ENCODE data around the gene NFX1.
A peak's percentile ranks its signal among the peaks of the same experiment; 100 is the strongest.

The NFX1 gene

DNA sequence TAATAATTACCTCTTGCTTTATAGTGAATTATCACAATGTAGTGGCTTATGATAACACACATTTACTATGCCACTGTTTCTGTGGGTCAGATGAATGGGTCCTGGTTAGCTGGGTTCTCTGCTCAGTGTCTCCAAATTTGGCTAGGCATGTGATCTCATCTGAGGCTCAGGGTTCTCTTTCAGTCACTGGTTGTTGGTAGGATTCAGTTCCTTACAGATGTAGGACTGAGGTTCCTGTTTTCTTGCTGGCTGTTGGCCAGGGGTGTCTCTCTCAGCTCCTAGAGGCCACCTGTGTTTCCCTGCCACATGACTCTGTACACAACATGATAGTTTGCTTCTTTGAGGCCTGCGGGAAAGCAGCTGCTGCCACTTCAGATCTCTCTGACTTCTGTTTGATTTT, 7.1 kb downstream of the NFX1 start:
- no peaks in the 10 kb centered on the region for H3K4me1 ChIP-seq (ENCODE audit: control insufficient read depth, insufficient read depth, low read length)
- CTCF ChIA-PET = interaction anchor here (2.0 kb wide), 1 partner anchor 10 kb away, joined by 7 read pairs; no protein-coding TSS in a partner anchor
- H3K27ac ChIP-seq (ENCODE audit: extremely low read depth, low read depth, low read length) = no peak overlapping the region
- no peaks in the 10 kb centered on the region for H3K9me3 ChIP-seq (ENCODE audit: control insufficient read depth, insufficient read depth, low read depth, low read length)
- H3K36me3 ChIP-seq (ENCODE audit: control insufficient read depth in 2 of 2, insufficient read depth in 1 of 2, low read length in 2 of 2) = peaks cover 26 to 100% of the 10 kb centered on the region in 2 experiments
- POLR2A ChIA-PET = no interaction called here
- TF ChIP-seq ZNF335 (tag by site-specific recombination; conservative IDR thresholded peaks at IDR 0.05) = 0 out of 2 replicates have a peak, but pooled peaks have one; percentile 5
- TF ChIP-seq, protein P1, sequence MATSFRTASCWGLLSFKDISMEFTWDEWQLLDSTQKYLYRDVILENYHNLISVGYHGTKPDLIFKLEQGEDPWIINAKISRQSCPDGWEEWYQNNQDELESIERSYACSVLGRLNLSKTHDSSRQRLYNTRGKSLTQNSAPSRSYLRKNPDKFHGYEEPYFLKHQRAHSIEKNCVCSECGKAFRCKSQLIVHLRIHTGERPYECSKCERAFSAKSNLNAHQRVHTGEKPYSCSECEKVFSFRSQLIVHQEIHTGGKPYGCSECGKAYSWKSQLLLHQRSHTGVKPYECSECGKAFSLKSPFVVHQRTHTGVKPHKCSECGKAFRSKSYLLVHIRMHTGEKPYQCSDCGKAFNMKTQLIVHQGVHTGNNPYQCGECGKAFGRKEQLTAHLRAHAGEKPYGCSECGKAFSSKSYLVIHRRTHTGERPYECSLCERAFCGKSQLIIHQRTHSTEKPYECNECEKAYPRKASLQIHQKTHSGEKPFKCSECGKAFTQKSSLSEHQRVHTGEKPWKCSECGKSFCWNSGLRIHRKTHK (tag by site-specific recombination; IDR thresholded peaks at IDR 0.05) = no peak
- peak; percentile 56 for TF ChIP-seq ZBTB17 (tag by site-specific recombination; IDR thresholded peaks at IDR 0.05)
- TF ChIP-seq ZNF658 (tag by site-specific recombination; IDR thresholded peaks at IDR 0.05) = no peak
- H3K4me3 ChIP-seq (ENCODE audit: low read depth, low read length) = no peak overlapping the region

GRCh38 chr9:33300546-33300945, 10.2 kb downstream of the NFX1 start:
- no peak overlapping the region for H3K4me3 ChIP-seq (ENCODE audit: low read depth, low read length)
- no peak overlapping the region for H3K27ac ChIP-seq (ENCODE audit: extremely low read depth, low read depth, low read length)
- CTCF ChIA-PET = interaction anchor here (0.7 to 0.9 kb wide), 4 partner anchors 14 to 155 kb away, joined by 3 read pairs; no protein-coding TSS in a partner anchor
- no peak for TF ChIP-seq ZNF48 (tag by site-specific recombination; IDR thresholded peaks at IDR 0.05)
- TF ChIP-seq ZNF140 (tag by site-specific recombination; IDR thresholded peaks at IDR 0.05) = no peak
- TF ChIP-seq SP3 (tag by site-specific recombination; IDR thresholded peaks at IDR 0.05) = no peak
- TF ChIP-seq ZNF449 (tag by site-specific recombination; IDR thresholded peaks at IDR 0.05) = no peak
- no peak for TF ChIP-seq ZSCAN30 (tag by site-specific recombination; IDR thresholded peaks at IDR 0.05)
- no peak for TF ChIP-seq ZNF138 (tag by site-specific recombination; IDR thresholded peaks at IDR 0.05; ENCODE audit: borderline replicate concordance)
- TF ChIP-seq, protein P2, sequence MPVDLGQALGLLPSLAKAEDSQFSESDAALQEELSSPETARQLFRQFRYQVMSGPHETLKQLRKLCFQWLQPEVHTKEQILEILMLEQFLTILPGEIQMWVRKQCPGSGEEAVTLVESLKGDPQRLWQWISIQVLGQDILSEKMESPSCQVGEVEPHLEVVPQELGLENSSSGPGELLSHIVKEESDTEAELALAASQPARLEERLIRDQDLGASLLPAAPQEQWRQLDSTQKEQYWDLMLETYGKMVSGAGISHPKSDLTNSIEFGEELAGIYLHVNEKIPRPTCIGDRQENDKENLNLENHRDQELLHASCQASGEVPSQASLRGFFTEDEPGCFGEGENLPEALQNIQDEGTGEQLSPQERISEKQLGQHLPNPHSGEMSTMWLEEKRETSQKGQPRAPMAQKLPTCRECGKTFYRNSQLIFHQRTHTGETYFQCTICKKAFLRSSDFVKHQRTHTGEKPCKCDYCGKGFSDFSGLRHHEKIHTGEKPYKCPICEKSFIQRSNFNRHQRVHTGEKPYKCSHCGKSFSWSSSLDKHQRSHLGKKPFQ (tag by site-specific recombination; IDR thresholded peaks at IDR 0.05) = no peak
- no peak for TF ChIP-seq ZNF10 (tag by site-specific recombination; IDR thresholded peaks at IDR 0.05)
- no peak for TF ChIP-seq ZNF830 (tag by site-specific recombination; IDR thresholded peaks at IDR 0.05; ENCODE audit: low read depth)
- no peak for TF ChIP-seq ZSCAN16 (tag by site-specific recombination; IDR thresholded peaks at IDR 0.05)
- no peak for TF ChIP-seq ZNF513 (tag by site-specific recombination; IDR thresholded peaks at IDR 0.05)
- no peak for TF ChIP-seq HOXA7 (CRISPR knock-in tag; IDR thresholded peaks at IDR 0.05; ENCODE audit: borderline replicate concordance)
- TF ChIP-seq GFI1B (tag by site-specific recombination; IDR thresholded peaks at IDR 0.05) = no peak
- TF ChIP-seq ZNF274 (IDR thresholded peaks at IDR 0.05; ENCODE audit: low read length) = no peak
- TF ChIP-seq ZNF274 (tag by site-specific recombination; IDR thresholded peaks at IDR 0.05; ENCODE audit: borderline replicate concordance) = no peak
- TF ChIP-seq ZNF548 (tag by site-specific recombination; IDR thresholded peaks at IDR 0.05) = no peak
- TF ChIP-seq ZNF324 (tag by site-specific recombination; IDR thresholded peaks at IDR 0.05) = no peak
- TF ChIP-seq HOXC10 (CRISPR knock-in tag; IDR thresholded peaks at IDR 0.05) = no peak
- no peak for TF ChIP-seq ZNF341 (tag by site-specific recombination; IDR thresholded peaks at IDR 0.05; ENCODE audit: low read depth)
- no peak for TF ChIP-seq ATF2 (tag by site-specific recombination; IDR thresholded peaks at IDR 0.05; ENCODE audit: low read depth)
- no peak for TF ChIP-seq ZNF146 (tag by site-specific recombination; IDR thresholded peaks at IDR 0.05)
- no peaks in the 10 kb centered on the region for H3K9me3 ChIP-seq (ENCODE audit: control insufficient read depth, insufficient read depth, low read depth, low read length)
- POLR2A ChIA-PET = interaction anchor here (1.1 kb wide), 1 partner anchor 10 kb away, joined by 4 read pairs; the partner anchor contains the start of gene NFX1
- peaks cover 52 to 100% of the 10 kb centered on the region in 2 experiments for H3K36me3 ChIP-seq (ENCODE audit: control insufficient read depth in 2 of 2, insufficient read depth in 1 of 2, low read length in 2 of 2)
- H3K4me1 ChIP-seq (ENCODE audit: control insufficient read depth, insufficient read depth, low read length) = no peaks in the 10 kb centered on the region
